GM19452 (cell line): Measurements from ENCODE around the gene OR5H15.
"Not testable (repeated sequence)": the region's sequence is repeated elsewhere in the genome, so short reads cannot be mapped to it uniquely, and the experiment has no call there.

Source experiments
- ATAC-seq: cut with Tn5 transposase; IDR thresholded peaks from one replicate; pipeline ENCODE4 v1.9.1; 2021; ENCODE audit not compliant: unreplicated experiment

The OR5H15 gene

DNA sequence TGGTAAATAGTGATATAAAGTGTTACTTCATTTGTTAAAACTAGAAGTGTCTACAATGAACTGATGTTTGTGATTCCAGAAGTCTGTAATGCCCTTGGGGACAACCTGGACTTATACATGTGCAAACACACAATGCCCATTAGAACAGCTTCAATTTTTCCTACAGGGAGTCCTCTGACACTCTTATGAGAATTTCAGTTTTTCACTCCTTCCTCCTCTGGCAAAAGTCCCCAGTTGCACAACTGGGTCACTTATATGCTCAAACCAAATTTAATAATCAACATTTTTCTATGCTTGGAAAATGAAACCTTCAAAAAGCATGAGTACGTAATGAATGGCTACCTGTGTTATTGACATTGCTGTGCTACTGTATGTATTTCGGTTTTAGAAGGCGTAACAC lies at the start of gene OR5H15:
TSS of gene OR5H15 (plus strand) at position 301 of the 400 bp plus-strand sequence. CDS start 2,004 bp downstream, outside the sequence.
- no peak for ATAC-seq

GRCh38 chr3:98130421-98130820 lies 36.1 kb upstream of the OR5H15 start, which contains the start of gene OR5H1:
TSS of gene OR5H1 (plus strand) at chr3:98130721. CDS start at chr3:98132698, 1,977 bp downstream.
- ATAC-seq: no peak

GRCh38 chr3:98136631-98137030 lies 29.9 kb upstream of the OR5H15 start:
- no peak for ATAC-seq

GRCh38 chr3:98137826-98138557 lies 28.5 kb upstream of the OR5H15 start:
- not testable (repeated sequence) for ATAC-seq

DNA sequence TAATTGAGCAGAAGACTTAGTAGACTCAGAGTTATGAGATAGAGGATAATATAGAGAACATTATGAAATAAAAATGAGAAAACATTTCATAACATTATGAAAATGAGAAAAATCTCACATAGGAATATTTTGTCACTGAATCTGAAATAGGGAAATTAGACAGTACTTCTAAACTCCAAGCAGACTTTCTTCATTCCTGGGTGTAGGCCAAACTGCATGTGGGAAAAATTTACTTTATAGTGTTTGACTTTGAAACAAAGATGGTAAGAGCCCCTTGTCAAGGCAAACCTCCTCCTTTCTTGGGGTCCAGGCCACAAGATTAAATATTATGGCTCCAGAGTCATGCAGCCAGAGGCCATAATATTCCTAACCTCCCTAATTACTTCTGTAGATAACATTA lies 26.0 kb upstream of the OR5H15 start:
- ATAC-seq: no peak

GRCh38 chr3:98147179-98147578 lies 19.3 kb upstream of the OR5H15 start, which contains the start of gene OR5H14:
TSS of gene OR5H14 (plus strand) at chr3:98147479. CDS start at chr3:98149386, 1,907 bp downstream.
- no peak for ATAC-seq

DNA sequence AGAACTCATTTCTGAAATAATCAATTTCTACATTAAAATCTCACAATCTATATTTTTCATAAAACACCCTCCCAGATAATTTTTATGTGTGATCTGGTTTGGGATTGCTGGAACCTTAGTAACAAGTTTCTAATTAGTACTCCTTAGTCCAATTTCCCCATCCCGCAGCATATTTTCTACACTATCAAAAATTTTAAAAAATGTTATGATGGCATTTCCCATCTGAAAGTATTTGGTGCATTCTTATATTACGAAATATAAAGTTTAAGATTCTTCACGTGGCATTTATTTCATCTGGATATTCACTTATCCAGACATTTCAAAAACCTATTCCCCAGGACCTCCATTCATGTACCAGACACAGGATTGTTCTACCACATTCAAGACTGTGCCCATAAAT lies 17.7 kb upstream of the OR5H15 start:
- ATAC-seq: no peak

DNA sequence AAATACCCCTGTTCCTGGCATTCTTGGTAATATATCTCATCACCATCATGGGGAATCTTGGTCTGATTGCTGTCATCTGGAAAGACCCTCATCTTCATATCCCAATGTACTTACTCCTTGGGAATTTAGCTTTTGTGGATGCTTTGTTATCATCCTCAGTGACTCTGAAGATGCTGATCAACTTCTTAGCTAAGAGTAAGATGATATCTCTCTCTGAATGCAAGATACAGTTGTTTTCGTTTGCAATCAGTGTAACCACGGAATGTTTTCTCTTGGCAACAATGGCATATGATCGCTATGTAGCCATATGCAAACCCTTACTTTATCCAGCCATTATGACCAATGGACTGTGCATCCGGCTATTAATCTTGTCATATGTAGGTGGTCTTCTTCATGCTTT lies 17.0 kb upstream of the OR5H15 start:
- ATAC-seq: not testable (repeated sequence)

DNA sequence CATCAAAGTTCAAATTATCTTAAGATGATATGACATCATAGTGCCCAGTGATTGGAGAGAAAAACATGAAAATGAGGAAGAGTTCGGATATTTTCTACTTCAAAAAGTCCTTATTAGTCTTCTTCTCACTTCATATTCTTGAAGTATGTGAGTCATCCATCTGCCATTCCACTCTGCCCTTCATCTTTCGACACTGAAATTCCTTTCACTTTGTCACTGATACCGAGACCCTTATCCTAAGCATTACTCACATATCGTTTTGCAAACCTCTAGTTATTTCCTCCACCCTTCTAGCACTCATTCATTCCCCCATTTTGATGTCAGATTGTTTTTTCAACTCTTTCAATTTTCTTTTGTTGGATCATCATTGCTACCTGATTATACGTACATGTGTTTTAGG lies 15.3 kb upstream of the OR5H15 start:
- no peak for ATAC-seq

- no peak for ATAC-seq
Measured at GRCh38 chr3:98171071-98171470, 4.6 kb downstream of the OR5H15 start.

DNA sequence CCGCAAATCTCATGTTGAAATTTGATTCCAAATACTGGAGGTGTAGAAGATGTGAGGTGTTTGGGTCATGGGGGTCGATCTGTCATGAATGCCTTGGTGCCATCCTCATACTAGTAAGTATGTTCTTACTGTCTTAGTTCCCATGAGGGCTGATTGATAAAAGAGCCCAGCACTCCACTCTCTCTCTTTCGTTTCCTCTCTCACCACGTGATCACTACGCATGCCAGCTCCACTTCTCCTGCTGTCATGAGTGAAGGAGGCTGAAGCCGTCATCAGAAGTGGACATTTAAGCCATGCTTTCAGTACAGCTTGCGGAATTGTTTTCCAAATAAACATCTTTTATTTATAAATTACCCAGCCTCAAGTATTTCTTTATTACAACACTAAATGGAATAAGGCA lies 6.1 kb downstream of the OR5H15 start:
- ATAC-seq: no peak

- no peak for ATAC-seq
Measured at GRCh38 chr3:98180319-98180890, 13.9 kb downstream of the OR5H15 start.

- no peak for ATAC-seq
Measured at GRCh38 chr3:98182196-98182595, 15.7 kb downstream of the OR5H15 start.

DNA sequence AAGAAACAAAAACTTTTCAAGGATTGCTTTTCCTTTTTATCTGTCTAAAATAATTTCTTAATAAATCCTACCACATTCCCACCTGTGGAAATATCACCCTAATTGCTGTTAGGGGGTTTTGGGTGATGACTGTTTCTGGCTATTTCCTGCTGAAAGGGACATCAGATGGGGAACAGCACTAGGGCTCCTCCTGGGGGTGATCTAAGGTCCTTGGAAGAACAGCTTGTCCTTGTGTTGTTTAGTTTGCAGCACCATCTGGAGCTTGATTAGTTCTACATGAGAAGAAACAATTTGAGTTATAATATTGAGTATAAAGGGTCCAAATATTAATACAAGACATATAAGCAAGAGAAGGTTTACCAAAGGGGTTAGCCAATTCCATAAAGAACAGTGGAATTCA lies 18.7 kb downstream of the OR5H15 start:
- ATAC-seq: no peak

DNA sequence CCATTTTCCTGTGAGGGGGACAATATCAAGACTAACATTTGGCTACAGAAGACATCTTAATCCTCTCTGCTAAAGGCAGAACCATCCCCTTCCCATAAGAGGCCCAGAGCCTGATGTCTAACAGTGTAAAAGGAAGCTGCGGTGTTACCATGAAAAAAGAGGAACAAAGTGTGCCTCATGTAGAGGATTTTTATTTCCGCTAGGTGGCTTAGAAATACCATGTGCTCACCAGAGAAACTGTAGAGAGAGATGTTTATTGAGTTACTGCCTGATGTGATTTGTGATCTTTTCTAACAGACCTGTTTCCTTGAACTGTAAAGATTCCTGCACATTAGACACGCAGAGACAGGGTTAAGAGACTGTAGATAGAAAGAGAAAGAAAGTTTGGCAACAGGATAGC lies 22.0 kb downstream of the OR5H15 start:
- peak; percentile 84 for ATAC-seq

- ATAC-seq: not testable (repeated sequence)
Measured at GRCh38 chr3:98190911-98191310, 24.4 kb downstream of the OR5H15 start.

- ATAC-seq: not testable (repeated sequence)
Measured at GRCh38 chr3:98196293-98196692, 29.8 kb downstream of the OR5H15 start.

- ATAC-seq: no peak
Measured at GRCh38 chr3:98199020-98199419, 32.5 kb downstream of the OR5H15 start.

DNA sequence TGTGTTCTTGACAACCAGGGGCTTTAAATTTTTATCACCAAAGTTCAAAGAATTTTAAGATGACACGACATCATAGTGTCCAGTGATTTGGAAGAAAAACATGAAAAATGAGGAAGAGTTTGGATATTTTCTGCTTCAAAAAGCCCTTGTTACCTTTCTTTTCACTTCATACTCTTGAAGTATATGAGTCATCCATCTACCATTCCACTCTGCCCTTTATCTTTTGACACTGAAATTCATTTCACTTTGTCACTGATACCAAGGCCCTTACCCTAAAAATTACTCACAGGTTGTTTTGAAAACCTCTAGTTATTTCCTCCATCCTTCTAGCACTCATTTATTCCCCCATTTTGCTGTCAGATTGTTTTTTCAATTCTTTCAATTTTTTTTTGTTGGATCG lies 42.7 kb downstream of the OR5H15 start:
- no peak for ATAC-seq

DNA sequence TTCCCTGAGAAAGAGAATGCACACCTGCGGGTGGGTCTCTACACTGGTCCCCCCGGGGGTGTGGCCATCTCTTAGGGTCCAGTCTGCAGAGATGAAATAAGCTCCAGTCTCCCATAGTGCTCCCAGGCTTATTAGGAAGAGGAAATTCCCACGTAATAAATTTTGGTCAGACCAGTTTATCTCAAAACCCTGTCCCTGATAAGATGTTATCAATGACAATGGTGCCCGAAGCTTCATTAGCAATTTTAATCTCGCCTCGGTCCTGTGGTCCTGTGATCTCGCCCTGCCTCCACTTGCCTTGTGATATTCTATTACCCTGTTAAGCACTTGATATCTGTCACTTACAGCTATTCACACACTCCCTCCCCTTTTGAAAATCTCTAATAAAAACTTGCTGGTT lies 46.8 kb downstream of the OR5H15 start:
- no peak for ATAC-seq

GRCh38 chr3:98215051-98215450 lies 48.6 kb downstream of the OR5H15 start:
- ATAC-seq: no peak
